GM12874 (cell line): ENCODE measurements around the gene LINS1.

Experiments used
- TF ChIP-seq, protein P1 (sequence below): IDR thresholded peaks from 2 replicates; pipeline ENCODE4 v1.5.1; 2011; ENCODE audit warnings: low read depth, mild to moderate bottlenecking, control low read depth, low read length, moderate library complexity; ENCODE audit not compliant: insufficient read depth

Gene LINS1

GRCh38 chr15:100525436-100525835 is 76.5 kb downstream of the LINS1 start:
- TF ChIP-seq, protein P1, sequence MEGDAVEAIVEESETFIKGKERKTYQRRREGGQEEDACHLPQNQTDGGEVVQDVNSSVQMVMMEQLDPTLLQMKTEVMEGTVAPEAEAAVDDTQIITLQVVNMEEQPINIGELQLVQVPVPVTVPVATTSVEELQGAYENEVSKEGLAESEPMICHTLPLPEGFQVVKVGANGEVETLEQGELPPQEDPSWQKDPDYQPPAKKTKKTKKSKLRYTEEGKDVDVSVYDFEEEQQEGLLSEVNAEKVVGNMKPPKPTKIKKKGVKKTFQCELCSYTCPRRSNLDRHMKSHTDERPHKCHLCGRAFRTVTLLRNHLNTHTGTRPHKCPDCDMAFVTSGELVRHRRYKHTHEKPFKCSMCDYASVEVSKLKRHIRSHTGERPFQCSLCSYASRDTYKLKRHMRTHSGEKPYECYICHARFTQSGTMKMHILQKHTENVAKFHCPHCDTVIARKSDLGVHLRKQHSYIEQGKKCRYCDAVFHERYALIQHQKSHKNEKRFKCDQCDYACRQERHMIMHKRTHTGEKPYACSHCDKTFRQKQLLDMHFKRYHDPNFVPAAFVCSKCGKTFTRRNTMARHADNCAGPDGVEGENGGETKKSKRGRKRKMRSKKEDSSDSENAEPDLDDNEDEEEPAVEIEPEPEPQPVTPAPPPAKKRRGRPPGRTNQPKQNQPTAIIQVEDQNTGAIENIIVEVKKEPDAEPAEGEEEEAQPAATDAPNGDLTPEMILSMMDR = no peak

- TF ChIP-seq, protein P1 = no peak
Observed at GRCh38 chr15:100524326-100524725, 77.7 kb downstream of the LINS1 start.

- TF ChIP-seq, protein P1 = no peak
Observed at GRCh38 chr15:100521907-100522306, 80.1 kb downstream of the LINS1 start.

DNA sequence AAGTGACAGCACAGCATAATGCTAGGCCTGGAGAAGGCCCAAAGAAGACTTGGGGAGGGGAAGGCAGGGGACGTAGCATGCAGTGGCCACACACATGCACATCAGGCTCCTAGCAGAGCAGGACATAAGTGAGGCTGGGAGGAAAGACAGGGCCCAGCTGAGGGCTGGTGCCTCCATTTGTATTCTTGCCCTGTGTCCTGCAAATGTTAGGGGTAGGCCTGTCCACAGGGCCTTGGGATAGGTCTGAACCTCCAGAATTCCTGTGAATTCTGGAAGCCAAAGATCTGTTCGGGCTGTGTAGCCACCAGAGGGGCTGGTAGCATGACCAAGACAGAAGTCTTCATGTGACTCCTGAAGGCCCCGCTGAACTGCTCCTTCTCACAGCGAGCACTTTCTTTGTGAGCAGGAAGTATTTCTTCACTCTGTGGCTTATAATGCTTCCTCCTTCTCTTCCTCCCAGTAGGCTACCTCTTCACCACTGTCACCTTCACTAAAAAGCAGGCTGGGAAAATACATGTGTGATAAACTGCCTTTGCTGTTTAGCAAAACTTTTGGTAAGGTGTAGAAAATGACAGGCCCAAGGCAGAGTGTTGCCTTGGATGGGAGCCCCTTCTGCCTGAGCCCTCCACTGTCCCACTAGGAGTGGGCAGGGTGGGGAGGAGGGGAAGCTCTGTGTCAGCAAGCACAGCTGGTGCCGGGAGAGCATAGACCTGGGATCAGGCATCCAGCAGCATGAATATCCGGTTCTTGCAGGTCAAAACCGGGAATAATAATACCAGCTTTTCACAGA is 81.7 kb downstream of the LINS1 start:
- TF ChIP-seq, protein P1 = no peak

- TF ChIP-seq, protein P1 = no peak
Observed at GRCh38 chr15:100517846-100518245, 84.1 kb downstream of the LINS1 start.
